Neural progenitor cell (in vitro differentiated cells): ENCODE data around the gene KRT7.

Source experiments
- CTCF ChIP-seq: fragments of 200-600 bp; sonication (generic); IDR thresholded peaks from 2 replicates; pipeline ENCODE4 v1.5.1; 2017; ENCODE audit warnings: antibody characterized with exemption, mild to moderate bottlenecking
- EZH2 ChIP-seq: fragments of 200-600 bp; sonication (generic); IDR thresholded peaks from 2 replicates; pipeline ENCODE4 v1.6.1; 2017; ENCODE audit warnings: antibody characterized with exemption, mild to moderate bottlenecking, moderate library complexity
- EZH2phosphoT487 ChIP-seq: fragments of 200-600 bp; sonication (generic); IDR thresholded peaks from 2 replicates; pipeline ENCODE4 v1.6.1; 2017; ENCODE audit warnings: antibody characterized with exemption

DNA sequence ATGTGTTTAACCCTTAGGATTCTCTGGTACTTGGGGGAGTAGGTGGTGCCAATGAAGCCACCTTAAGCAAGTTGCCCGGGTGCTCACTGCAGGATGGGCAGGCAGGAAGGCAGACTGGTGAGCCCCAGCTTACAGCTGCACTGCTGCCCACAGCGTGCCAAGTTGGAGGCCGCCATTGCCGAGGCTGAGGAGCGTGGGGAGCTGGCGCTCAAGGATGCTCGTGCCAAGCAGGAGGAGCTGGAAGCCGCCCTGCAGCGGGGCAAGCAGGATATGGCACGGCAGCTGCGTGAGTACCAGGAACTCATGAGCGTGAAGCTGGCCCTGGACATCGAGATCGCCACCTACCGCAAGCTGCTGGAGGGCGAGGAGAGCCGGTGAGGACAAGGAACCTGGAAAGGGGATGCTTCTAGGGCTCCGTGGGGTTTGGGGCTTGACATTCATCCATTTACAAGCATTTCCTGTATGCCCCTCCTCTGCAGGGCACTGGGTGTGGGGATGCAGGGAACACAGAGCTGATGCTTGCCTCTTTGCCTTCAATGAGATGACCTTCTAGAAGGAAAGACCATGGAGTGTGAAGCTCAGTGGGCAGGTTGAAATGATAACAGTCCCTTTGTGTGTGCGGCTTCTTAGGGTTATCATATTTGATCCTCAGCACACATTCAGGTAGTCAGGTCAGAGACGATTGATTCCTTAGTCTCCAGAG lies 12.4 kb downstream of the KRT7 start:
- no peak for TF ChIP-seq CTCF
- no peak for TF ChIP-seq EZH2phosphoT487
- TF ChIP-seq EZH2: no peak
